Prostate gland (tissue), 2 donors: ENCODE results near the gene NEU1.

ENCODE experiments used
- CTCF ChIP-seq, 4 experiments: fragments of 200-600 bp in 2 of 4; fragments of 450-650 bp in 2 of 4; sonication (generic) in 2 of 4; IDR thresholded peaks; 1 replicate in 3 of 4; 2 replicates in 1 of 4; pipeline ENCODE4 v1.5.1; 2016 to 2019; ENCODE audit warnings: antibody characterized with exemption in 4 of 4, mild to moderate bottlenecking in 2 of 4, moderate library complexity in 2 of 4
- POLR2A ChIP-seq: fragments of 450-650 bp; IDR thresholded peaks from one replicate; pipeline ENCODE4 v1.6.1; 2016; ENCODE audit warnings: antibody characterized with exemption, mild to moderate bottlenecking

- TF ChIP-seq CTCF (IDR thresholded peaks at IDR 0.05): peak in 2 of 4 experiments; percentile 3 to 15
- peak; percentile 99 for TF ChIP-seq POLR2A
Observed at GRCh38 chr6:31862344-31863235, at the start of gene NEU1.
